ENCODE results near the gene GNAL.
"Not testable (repeated sequence)": the region's sequence is repeated elsewhere in the genome, so short reads cannot be mapped to it uniquely, and the experiment has no call there.

GNAL gene

DNA sequence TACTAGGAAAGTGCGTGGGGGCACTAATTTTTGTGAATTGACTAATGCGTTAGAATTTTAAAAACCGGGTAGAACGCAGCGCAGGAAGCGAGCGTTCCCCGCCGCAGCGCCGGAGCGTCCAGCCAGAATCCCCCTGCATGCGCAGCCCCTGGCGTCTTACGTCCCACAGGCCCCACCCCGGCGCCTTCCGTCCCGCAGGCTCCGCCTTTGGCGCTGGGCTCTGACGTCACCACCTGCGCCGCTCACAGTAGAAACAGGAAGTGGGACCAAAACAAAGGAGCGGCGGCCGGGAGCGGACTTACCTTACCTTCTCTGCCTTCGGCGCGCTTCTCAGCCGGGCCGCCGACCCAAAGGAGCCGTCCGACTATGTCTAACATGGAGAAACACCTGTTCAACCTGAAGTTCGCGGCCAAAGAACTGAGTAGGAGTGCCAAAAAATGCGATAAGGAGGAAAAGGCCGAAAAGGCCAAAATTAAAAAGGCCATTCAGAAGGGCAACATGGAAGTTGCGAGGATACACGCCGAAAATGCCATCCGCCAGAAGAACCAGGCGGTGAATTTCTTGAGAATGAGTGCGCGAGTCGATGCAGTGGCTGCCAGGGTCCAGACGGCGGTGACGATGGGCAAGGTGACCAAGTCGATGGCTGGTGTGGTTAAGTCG is 162.2 kb downstream of the GNAL start, which contains the start of gene CHMP1B:
CHMP1B (plus strand) TSS at position 268 of the 660 bp plus-strand sequence; CDS start at position 367, 99 bp downstream.
- TF ChIP-seq, protein P1, sequence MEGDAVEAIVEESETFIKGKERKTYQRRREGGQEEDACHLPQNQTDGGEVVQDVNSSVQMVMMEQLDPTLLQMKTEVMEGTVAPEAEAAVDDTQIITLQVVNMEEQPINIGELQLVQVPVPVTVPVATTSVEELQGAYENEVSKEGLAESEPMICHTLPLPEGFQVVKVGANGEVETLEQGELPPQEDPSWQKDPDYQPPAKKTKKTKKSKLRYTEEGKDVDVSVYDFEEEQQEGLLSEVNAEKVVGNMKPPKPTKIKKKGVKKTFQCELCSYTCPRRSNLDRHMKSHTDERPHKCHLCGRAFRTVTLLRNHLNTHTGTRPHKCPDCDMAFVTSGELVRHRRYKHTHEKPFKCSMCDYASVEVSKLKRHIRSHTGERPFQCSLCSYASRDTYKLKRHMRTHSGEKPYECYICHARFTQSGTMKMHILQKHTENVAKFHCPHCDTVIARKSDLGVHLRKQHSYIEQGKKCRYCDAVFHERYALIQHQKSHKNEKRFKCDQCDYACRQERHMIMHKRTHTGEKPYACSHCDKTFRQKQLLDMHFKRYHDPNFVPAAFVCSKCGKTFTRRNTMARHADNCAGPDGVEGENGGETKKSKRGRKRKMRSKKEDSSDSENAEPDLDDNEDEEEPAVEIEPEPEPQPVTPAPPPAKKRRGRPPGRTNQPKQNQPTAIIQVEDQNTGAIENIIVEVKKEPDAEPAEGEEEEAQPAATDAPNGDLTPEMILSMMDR (IDR thresholded peaks at IDR 0.05; ENCODE audit: low read depth, low read length, missing control alignments) = no peak
- peak within 1 kb of the TSS; percentile 76 for H3K4me3 ChIP-seq (replicated peaks; ENCODE audit: low read depth, low read length)
- peak; percentile 89 for DNase-seq (ENCODE audit: extremely low read depth, low read depth)

DNA sequence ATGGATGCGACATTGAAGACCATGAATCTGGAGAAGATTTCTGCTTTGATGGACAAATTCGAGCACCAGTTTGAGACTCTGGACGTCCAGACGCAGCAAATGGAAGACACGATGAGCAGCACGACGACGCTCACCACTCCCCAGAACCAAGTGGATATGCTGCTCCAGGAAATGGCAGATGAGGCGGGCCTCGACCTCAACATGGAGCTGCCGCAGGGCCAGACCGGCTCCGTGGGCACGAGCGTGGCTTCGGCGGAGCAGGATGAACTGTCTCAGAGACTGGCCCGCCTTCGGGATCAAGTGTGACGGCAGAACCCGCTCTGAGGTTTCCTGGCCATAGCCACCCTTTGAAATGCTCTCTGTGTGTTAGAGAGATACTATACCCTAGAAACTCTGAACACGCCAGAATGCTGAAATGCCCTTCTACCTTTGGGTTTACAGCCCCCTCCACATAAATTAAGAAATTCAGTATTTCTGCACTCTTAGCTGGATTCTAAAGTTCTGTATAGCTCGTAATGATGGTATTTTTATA is 162.8 kb downstream of the GNAL start:
- H3K4me3 ChIP-seq (replicated peaks; ENCODE audit: low read depth, low read length) = peak overlapping the region; percentile 76
- no peak for DNase-seq (ENCODE audit: extremely low read depth, low read depth)
- TF ChIP-seq, protein P1 (IDR thresholded peaks at IDR 0.05; ENCODE audit: low read depth, low read length, missing control alignments) = no peak

DNA sequence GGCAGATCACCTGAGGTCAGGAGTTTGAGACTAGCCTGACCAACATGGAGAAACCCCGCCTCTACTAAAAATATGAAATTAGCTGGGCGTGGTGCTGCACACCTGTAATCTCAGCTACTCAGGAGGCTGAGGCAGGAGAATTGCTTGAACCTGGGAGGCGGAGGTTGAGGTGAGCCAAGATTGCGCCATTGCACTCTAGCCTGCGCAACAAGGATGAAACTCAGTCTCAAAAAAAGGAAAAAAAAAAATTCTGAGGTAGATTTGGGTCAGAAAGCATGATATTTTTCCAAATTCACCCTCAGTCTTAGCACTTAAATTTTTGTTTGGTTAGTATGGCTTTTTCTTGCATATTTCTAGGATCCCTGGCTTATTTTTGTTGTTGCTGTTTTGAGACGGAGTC is 165.5 kb downstream of the GNAL start:
- not testable (repeated sequence) for H3K4me3 ChIP-seq (replicated peaks; ENCODE audit: low read depth, low read length); DNase-seq (ENCODE audit: extremely low read depth, low read depth)

DNA sequence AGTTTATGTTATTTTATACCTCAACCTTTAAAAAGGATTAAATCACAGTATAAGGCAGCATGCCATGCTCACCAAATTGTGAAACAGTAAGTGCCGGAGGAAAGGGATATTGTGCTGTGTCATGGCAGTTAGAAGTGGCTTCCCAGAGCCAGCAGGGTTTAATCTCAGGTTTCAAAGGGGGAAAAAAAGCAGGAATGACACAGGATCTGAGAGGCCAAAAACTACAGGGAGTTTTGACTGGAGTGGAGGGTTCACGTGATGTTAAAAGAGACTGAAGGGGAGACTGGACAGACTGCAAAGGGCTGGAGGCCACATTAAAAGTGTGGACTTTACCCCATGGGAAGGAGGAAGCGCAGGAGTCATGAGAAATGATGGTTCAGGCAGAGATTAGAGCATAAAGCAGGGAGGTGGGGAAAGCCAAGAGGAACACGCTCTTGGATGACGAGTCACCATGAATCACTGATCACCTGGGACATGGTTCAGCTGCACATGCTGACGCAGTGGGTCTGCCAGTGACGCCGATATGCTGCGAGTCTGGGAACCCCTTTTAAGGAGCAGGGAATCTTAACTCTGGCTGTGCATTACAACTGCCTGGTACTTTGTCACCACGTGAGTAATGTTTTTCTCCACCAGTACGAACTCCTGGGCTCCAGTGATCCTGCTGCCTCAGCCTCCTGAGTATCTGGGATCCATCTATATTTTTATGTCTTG is 168.3 kb downstream of the GNAL start:
- TF ChIP-seq, protein P1 (IDR thresholded peaks at IDR 0.05; ENCODE audit: low read depth, low read length, missing control alignments) = no peak
- peak; percentile 92 for DNase-seq (ENCODE audit: extremely low read depth, low read depth)
- H3K4me3 ChIP-seq (replicated peaks; ENCODE audit: low read depth, low read length) = peak overlapping the region; percentile 18

DNA sequence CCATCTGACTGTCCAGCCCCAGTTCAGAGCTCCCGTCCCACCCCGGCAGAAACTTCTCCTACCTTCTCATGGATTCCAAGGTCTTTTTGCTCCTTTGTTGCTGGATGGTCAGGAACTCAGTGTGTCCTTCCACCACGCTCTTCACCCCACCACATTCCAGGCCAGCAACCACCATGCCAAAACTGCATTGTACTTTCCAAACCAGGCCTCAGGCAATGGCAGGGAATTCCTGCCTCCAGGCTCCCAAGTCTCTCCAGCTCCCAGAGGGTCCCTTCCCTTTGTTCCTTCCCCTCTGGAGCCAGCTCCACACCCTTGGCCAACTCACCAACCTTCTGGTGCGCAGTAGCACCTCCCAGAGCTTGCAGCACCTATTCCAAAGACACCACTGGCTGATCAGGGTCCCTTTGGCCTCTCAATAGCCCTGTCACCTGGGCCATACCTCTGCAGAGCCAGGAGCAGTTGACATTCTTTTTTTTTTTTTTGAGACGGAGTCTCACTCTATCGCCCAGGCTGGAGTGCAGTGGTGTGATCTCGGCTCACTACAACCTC is 170.3 kb downstream of the GNAL start:
- no peak for DNase-seq (ENCODE audit: extremely low read depth, low read depth)
- TF ChIP-seq, protein P1 (IDR thresholded peaks at IDR 0.05; ENCODE audit: low read depth, low read length, missing control alignments) = no peak

DNA sequence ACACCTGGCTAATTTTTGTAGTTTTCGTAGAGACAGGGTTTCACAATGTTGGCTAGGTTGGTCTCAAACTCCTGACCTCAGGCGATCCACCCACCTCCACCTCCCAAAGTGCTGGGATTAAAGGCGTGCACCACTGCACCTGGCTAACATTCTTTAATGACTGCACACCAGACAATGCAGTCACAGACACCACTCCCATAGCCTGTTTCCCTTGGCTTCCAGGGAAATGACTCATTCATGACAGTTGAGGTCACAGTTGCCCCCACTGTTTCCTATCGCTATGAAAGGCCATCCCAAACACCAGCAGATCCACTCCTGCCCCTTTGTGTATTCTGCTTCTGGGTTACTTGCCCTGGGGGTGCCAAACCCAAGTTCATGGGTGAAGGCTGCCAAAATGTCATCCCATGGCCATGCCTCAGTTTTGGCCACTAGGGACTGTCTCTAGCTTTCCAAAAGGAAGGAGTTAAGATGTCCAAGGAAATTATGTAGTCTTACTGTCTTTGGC is 170.9 kb downstream of the GNAL start:
- DNase-seq (ENCODE audit: extremely low read depth, low read depth) = no peak
- H3K4me3 ChIP-seq (replicated peaks; ENCODE audit: low read depth, low read length) = no peak overlapping the region
- TF ChIP-seq, protein P1 (IDR thresholded peaks at IDR 0.05; ENCODE audit: low read depth, low read length, missing control alignments) = peak; percentile 12

More for the DNA sequence above, 170.3 kb downstream of the GNAL start:
- H3K4me3 ChIP-seq (replicated peaks; ENCODE audit: low read depth, low read length) = no peak overlapping the region
